ENCODE results near the gene NACA2.
A peak's percentile ranks its signal among the peaks of the same experiment; 100 is the strongest.
"Not testable (repeated sequence)": the region's sequence is repeated elsewhere in the genome, so short reads cannot be mapped to it uniquely, and the experiment has no call there.

The NACA2 gene

DNA sequence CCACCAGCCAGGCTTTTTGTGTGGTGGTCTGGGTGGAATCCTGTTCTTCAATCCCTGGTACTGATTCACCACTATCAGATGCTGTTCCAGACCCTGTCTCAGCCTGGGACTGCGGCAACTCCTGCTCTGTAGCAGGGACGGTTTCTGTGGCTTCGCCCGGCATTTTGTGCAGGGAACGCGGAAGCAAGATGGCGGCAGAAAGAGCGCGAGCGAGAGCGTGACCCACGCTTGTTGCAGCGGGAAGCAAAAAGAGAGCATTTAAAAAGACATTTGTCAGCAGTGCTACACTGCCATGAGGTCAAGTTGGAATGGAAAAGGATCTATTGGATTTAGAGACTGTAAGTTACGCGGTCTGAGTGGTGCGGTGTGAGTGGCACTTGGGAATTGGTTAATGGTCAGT is at the start of gene NACA2:
NACA2 (minus strand) TSS at position 202 of the 400 bp plus-strand sequence; CDS start at position 163, 39 bp downstream.
- DNase-seq: no peak

DNA sequence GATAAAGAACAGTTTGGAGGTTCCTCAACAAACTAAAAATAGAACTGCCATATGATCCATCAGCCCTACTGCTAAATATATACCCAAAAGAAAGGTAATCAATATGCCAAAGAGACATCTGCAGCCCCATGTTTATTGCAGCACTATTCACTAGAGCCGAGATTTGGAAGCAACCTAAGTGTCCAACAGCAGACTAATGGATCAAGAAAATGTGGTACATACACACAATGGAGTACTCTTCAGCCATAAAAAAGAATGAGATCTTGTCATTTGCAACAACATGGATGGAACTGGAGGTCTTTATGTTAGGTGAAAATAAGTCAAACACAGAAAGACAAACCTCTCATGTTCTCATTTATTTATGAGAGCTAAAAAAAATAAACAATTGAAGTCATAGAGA is 48.8 kb upstream of the NACA2 start:
- no peak for DNase-seq

DNA sequence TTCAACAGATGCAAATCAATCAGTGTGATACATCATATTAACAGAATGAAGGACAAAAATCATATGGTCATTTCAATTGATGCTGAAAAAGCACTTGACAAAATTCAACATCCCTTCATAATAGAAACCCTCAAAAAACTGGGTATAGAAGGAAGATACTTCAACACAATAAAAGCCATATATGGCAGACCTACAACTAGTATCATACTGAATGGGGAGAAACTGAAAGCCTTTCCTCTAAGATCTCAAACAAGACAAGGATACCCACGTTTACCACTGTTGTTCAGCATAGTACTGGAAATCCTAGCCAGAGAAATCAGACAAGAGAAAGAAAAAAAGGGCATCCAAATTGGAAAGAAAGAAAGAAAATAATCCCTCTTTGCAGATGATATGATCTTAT is 47.1 kb upstream of the NACA2 start:
- DNase-seq: no peak

DNA sequence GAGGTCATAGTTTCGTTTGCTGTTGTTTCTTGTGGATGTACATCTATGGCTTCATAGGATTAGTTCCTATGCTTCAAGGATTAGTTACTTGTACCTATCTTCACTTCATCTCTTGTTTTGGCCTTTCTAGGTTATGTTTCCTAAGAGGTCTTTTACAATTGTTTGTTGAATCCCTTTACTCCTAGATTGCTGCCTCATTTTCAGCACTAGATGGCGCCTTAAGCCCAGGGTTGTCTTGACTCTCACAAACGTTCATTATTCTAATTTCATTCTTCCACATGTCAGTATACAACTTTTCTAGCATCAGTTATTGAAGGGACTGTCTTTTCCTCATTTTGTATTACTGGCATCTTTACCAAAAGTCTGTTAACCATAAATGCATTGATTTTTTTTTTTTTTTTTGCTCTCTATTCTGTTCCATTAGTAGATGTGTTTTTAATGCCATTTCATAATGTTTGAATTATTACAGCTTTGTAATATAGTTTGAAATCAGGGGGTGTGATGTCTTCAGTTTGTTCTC is 45.0 kb upstream of the NACA2 start:
- DNase-seq: peak; percentile 39

DNA sequence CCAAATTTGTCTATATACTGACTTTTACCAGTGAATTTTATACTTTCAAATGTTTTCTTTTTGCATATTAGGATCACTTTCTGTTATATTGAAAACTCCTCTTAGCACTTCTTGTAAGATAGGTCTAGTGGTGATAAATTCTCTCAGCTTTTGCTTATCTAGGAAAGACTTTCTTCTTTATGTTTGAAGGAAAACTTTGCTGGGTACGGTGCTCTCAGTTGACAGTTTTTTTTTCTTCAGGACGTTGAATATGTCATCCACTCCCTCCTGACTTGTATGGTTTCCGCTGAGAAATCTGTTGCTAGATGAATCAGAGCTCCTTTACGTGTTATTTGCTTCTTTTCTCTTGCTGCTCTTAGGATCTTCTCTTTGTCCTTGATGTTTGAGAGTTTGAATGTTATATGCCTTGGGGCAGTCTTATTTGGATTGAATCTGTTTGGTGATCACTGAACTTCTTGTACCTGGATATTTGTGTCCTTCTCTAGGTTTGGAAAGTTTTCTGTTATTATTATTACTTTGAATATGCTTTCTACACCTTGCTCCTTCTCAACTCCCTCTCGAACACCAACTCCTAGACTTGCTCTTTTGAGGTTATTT is 44.0 kb upstream of the NACA2 start:
- no peak for DNase-seq

DNA sequence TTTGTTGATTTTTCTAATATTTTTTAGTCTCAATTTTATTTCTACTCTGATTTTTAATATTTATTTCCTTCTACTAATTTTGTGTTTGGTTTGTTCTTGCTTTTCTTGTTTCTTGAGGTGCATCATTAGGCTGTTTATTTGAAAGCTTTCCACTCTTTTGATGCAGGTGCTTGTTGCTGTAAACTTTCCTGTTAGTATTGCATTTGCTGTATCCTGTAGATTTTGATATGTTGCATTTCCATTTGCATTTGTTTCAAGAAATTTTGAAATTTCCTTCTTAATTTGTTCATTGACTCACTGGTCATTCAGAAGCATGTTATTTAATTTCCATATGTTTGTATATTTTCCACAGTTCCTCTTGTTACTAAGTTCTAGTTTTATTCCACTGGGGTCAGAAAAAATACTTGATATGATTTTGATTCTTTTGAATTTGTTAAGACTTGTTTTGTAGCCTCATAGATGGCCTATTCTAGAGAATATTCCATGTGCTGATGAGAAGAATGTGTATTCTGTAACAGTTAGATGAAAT is 43.1 kb upstream of the NACA2 start:
- no peak for DNase-seq

DNA sequence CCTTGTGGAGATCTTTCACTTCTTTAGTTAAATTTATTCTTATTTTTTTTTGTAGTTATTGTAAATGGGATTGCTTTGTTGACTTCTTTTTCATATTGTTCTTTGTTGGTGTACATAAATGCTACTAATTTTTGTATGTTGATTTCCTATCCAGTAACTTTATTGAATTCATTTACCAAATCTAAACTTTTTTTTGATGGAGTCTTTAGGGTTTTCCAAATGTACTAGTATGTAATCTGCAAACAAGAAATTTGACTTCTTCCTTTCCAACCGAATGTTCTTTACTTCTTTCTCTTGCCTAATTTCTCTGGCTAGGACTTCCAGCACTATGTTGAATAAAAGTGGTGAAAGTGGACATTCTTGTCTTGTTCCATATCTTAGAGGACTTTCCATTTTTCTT is 41.8 kb upstream of the NACA2 start:
- DNase-seq: no peak

DNA sequence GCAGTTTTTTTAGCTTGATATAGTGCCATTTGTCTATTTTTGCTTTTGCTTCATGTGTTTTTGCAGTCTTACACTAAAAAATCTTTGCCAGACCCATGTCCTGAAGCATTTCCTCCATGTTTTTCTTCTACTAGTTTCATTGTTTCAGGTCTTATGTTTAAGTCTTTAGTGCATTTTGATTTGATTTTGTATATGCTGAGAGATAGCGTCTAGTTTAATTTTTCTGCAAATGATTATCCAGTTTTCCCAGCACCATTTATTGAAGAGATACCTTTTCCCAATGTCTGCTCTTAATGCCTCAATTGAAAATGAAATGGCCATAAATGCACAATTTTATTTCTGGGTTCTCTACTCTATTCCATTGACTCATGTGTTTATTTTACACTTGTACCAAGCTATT is 40.8 kb upstream of the NACA2 start:
- no peak for DNase-seq

DNA sequence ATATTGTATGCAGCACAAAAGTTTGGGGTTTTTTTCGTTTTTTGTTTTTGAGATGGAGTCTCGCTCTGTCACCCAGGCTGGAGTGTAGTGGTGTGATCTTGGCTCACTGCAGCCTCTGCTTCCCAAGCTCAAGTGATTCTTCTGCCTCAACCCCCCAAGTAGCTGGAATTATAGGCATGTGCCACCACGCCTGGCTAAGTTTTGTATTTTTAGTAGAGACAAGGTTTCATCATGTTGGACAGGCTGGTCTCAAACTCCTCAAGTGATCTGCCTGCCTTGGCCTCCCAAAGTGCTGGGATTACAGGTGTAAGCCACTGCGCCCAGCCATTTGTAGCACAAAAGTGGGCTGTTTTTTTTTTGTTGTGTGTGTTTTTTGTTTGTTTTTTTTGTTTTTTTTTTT is 37.1 kb upstream of the NACA2 start:
- not testable (repeated sequence) for DNase-seq

DNA sequence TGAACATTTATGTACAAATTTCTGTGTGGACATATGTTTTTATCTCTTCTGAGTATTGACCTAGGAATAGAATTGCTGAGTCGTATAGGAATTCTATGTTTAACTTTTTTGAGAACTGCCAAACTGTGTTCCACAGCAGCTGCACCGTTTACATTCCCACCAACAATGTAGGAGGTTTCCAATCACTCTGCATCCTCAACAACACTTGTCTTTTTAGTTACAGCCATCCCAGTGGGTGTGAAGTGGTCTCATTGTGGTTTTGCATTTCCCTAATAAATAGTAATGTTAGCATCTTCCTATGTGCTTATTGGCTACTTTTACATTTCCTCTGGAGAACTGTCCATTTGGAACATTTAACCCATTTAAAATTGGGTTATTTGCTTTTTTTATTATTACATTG is 36.6 kb upstream of the NACA2 start:
- DNase-seq: no peak

DNA sequence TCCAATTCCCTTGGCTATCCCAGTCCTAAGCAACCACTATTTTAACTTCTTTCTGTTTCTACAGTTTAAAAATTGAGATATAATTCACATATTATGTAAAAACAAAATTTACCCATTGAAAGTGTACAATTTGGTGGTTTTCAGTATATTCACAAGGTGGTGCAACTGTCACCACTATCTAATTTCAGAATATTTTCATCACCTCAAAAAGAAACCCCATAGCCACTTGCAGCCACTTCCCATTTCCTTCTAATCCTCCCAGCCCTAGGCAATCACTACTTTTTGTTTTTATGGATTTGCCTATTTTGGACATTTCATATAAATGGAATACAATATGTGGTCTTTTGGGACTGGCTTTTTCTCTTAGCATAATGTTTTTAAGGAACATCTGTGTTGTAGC is 36.1 kb upstream of the NACA2 start:
- no peak for DNase-seq

DNA sequence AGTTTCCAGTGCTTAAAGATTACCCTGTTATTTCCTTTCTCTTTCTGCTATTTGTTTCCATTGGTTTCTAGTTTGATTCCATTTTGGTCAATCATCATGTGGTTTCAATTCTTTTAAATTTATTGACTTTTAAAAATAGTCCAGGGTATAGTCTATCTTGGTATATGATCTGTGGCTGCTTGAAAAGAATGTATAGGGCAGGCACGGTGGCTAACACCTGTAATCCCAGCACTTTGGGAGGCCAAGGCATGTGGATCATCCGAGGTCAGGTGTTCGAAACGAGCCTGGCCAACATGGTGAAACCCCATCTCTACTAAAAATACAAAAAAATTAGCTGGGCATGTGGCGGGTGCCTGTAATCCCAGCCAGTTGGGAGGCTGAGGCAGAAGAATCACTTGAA is 34.5 kb upstream of the NACA2 start:
- no peak for DNase-seq

DNA sequence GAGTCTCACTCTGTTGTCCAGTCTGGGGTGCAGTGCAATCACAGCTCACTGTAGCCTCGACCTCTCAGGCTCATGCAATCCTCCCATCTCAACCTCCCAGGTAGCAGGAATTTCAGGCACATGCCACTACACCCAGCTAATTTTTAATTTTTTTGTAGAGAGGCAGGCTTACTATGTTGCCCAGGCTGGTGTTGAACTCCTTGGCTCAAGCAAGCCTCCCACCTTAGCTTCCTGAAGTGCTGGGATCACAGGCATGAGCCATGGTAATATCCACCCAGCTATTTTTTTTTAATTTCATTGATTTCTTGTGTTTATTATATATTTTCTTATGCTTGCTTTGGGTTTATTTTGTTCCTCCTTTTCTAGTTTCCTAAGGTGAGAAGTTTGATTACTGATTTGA is 33.9 kb upstream of the NACA2 start:
- no peak for DNase-seq

DNA sequence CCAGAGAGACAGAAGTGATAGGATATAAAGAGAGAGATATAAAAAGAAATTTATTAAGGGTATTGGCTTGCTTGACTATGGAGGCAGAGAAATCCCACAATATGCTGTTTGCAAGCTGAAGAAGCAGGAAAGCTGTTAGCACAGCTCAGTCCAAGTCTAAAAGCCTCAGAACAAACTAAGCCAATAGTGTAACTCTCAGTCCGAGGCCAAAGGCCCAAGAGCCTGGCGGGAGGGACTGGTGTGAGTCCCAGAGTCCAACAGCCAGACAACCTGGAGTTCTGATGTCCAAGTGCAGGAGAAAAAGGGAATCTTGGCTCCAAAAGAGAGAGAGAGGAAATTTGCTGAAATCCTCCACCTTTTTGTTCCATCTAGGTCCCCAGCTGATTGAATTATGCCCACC is 30.3 kb upstream of the NACA2 start:
- no peak for DNase-seq

DNA sequence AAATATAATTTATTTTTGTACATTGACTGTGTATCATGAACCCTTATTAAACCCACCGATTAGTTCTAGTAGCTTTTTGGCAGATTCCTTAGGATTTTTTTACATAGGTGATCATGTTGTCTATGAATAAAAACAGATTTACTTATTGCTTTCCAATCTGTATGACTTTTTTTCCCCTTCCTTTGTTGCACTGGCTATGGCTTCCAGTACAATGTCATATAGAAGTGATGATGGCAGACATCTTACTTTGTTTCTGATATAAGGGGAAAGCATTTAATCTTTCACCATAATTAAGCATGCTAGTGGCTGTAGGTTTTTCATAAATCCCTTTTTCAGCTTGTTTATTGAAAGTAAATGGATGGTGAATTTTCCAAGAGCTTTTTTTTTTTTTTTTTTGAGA is 28.9 kb upstream of the NACA2 start:
- DNase-seq: no peak

DNA sequence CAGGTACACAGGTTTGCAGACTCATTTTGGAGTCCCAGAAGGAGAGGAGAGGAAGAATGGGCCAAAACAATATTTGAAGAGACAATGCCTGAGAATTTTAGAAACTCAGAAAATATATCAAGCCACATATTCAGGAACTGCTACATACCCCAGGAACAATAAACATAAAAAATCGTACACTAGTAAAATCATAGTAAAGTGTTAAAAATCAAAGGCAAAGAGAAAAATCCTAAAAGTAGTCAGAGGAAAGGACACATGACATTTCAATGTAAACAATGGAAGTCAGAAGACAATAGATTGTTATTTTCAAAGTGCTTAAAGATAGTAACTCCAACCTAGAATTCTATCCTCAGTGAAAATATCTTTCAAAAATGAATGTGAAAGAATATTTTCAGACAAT is 28.5 kb upstream of the NACA2 start:
- no peak for DNase-seq

DNA sequence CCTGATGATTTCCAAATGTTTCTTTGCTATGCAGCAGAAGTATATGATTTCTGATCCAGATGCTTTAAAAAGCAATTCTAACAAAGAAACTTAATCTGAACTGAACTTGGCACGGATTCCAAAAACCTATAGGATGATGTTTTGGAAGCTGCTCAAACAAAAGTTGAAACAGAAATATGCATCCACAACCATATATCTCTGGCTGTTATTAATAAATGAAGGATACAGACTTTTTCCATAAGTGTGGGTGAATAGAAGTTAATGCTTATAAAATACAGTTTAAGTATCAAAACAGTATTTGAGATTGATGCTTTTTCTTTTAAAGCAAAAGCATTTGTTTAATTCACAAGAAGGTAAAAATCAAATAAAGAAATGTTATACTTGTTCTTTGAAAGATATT is 27.9 kb upstream of the NACA2 start:
- DNase-seq: no peak

DNA sequence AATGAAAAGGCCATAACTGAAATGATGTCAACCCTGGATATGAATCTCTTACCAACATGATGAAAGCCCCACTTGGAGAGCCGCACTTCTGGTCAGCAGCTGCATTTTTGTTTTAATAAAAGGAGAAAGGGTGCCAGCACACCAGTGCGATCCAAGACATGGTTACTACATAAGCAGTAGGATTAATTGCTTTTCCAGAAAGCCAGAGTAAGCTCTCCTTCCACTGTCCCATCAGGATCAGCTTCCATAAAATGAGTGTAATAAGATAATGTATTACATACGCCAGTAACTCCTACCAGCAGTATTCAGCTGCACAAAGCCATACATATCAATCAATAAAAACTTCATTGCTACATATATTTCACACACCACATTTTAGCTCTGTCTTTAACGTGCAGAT is 26.3 kb upstream of the NACA2 start:
- DNase-seq: no peak

DNA sequence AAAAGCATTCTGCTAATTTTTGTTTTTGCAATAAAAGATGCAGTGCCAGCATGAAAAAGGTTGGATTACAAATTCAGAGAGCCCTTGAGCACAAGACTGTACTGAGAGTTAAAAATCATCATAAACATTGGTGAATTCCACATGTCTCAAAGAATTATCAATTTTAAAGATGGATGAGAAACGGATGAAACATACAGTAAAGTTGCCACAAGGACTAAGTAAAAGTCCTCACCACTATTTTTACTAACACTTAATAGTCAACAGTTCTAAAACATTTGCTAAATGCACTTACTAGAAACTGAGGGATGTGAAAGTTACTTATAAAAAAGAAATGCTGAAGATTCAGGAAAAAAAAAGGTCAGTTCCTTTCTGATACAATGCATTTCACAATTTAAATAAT is 25.8 kb upstream of the NACA2 start:
- no peak for DNase-seq

DNA sequence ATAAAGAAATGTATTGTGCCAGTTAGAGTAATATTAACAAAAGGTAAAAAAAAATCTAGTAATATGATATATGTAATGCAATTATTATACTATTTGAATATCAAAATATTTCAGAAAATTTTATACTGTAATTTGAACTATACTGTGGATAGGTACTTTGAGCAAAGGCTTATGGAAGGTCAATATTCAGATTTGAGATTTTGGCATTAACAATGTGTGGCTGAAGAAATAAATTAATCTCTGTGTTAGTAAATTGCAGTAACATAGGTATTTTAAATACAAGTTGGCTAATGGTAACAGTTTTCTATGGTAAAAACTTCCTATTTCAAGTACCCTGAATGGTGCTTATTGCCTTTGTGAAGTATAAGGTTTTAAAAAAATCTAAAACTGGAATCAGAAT is 23.2 kb upstream of the NACA2 start:
- no peak for DNase-seq

DNA sequence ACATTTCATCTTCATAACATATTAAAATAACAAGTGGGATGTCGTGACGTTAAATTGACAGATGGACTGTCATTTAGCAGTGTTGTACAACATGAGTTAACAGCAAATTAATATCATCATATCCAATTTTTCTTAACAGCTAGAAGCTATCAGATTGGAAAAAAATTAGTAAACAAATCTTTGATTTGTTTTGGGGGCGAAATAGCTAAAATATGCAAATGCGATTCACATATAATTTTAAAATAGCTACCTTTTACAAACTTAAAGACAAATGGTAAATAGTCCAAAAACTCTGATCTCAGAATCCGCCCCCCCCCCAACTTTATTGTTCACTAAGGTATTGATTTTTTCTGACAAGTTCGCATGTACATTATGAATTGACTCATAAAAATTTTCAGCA is 20.3 kb upstream of the NACA2 start:
- no peak for DNase-seq

DNA sequence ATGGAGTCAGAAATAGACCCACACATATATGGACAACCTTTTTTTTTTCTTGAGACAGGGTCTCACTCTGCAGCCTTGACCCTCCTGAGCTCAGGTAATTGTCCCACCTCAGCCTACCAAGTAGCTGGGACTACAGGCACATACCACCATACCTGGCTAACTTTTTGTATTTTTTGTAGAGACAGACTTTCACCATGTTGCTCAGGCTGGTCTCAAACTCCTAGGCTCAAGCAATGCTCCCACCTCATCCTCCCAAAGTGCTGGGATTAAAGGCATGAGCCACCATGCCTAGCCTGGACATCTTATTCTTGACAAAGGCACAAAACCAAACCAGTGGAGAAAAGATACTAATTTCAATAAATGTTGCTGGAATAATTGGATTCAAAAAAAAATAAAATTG is 14.7 kb upstream of the NACA2 start:
- DNase-seq: no peak

DNA sequence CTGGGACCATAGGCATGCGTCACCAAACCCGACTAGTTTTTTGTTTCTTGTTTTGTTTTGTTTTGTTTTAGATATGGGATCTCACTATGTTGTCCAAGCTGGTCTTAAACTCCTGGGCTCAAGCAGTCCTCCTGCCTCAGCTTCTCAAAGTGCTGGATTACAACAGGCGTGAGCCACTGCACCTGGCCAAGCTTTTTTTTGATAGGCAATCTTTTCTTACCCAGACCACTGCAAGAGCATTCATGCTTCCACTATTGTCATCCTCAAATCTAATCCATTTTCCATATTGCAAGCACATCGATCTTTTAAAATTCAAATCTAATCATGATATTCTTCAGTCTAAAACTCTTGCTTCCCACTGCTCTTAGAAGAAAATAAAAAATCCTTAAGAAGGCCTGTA is 10.3 kb upstream of the NACA2 start:
- DNase-seq: no peak

DNA sequence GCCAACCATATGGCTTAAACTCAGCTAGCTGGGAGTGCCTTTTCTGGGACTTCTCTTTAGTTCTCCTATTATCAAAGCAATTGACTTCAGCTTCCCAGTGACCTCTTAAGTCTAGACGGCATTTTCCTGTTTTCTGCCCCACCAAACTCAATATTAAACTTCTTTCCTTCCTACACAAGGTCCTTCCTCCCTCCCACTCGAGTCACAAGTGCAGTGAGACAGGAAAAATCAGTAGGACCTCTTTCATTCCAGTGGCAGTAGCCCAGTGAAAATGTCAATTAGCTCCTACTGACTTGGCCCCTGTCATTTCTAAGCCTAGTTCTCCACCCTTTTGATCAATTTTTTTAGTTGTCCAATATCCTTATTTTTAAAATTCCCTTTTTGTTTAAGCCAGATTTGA is 9.6 kb upstream of the NACA2 start:
- no peak for DNase-seq

DNA sequence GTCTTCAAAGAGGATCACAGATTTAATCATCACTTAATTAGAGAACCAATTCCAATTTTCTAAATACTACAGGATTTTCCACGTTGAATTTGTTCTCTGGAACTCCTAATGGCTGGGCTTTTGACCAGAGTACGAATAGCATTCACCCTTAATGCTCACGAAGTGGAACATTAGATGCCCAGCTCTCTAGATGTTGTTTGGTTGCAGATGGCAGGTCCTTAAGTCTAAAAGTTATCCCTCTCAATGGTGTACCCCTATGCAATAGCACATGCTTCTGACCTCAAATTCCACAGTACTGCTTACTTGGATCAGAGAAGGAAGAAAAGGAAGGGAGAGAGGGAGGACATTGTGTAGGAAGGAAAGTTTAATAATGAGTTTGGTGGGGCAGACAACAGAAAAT is 8.6 kb upstream of the NACA2 start:
- DNase-seq: no peak
